H9 (cell line): Measurements from ENCODE around the gene PDS5B. TPM values are rescaled to one million over a fixed set of nuclear protein-coding genes. Genes with fewer than 3 reads are reported as not detected.

Experiments used
- DNase-seq: peaks from one replicate; pipeline ENCODE4 v3.0.0-alpha.2; 2017
- H2AFZ ChIP-seq: one replicate; pipeline ENCODE4 v1.6.1; 2013; ENCODE audit warnings: mild to moderate bottlenecking, low read length, control low read depth, moderate library complexity
- H2AK5ac ChIP-seq: 2 replicates; pipeline ENCODE4 v1.6.1; 2013; ENCODE audit warnings: low read length, control low read depth, mixed read lengths; ENCODE audit not compliant: insufficient read length
- H2BK120ac ChIP-seq: one replicate; pipeline ENCODE4 v1.6.1; 2013; ENCODE audit warnings: low read depth, mild to moderate bottlenecking, low read length, control low read depth, inconsistent platforms; ENCODE audit not compliant: poor library complexity, severe bottlenecking
- H2BK12ac ChIP-seq: 2 replicates; pipeline ENCODE4 v1.6.1; 2013; ENCODE audit warnings: low read length, control low read depth, mixed read lengths, low read depth; ENCODE audit not compliant: insufficient read length
- H2BK15ac ChIP-seq: 2 replicates; pipeline ENCODE4 v1.6.1; 2013; ENCODE audit warnings: low read depth, low read length, control low read depth
- H2BK20ac ChIP-seq: one replicate; pipeline ENCODE4 v1.6.1; 2013; ENCODE audit warnings: low read depth, mild to moderate bottlenecking, low read length, control low read depth, inconsistent platforms; ENCODE audit not compliant: poor library complexity, severe bottlenecking
- H2BK5ac ChIP-seq: 2 replicates; pipeline ENCODE4 v1.6.1; 2013; ENCODE audit warnings: low read length, control low read depth, mixed read lengths; ENCODE audit not compliant: insufficient read length
- H3K14ac ChIP-seq: 2 replicates; pipeline ENCODE4 v1.6.1; 2013; ENCODE audit warnings: low read length, control low read depth; ENCODE audit not compliant: insufficient read depth
- H3K18ac ChIP-seq: 2 replicates; pipeline ENCODE4 v1.6.1; 2013; ENCODE audit warnings: low read depth, mild to moderate bottlenecking, mixed read lengths, low read length, control low read depth; ENCODE audit not compliant: insufficient read length
- H3K23ac ChIP-seq: 2 replicates; pipeline ENCODE4 v1.6.1; 2013; ENCODE audit warnings: low read length, control low read depth, mixed read lengths, low read depth; ENCODE audit not compliant: insufficient read length
- H3K23me2 ChIP-seq: 2 replicates; pipeline ENCODE4 v1.6.1; 2013; ENCODE audit warnings: low read depth, mild to moderate bottlenecking, mixed read lengths, low read length, control low read depth; ENCODE audit not compliant: insufficient read length, poor library complexity, severe bottlenecking
- H3K27ac ChIP-seq: 2 replicates; pipeline ENCODE4 v1.5.1; 2013; ENCODE audit warnings: low read length, control low read depth, mixed read lengths, low read depth; ENCODE audit not compliant: insufficient read length
- H3K27me3 ChIP-seq: 2 replicates; pipeline ENCODE4 v1.6.1; 2013; ENCODE audit warnings: low read length, control low read depth, inconsistent platforms; ENCODE audit not compliant: insufficient read depth
- H3K4ac ChIP-seq: 2 replicates; pipeline ENCODE4 v1.6.1; 2013; ENCODE audit warnings: low read depth, mild to moderate bottlenecking, control low read depth, inconsistent platforms, low read length, moderate library complexity
- H3K4me1 ChIP-seq: 2 replicates; pipeline ENCODE4 v1.6.1; 2013; ENCODE audit warnings: low read length, control low read depth, inconsistent platforms; ENCODE audit not compliant: insufficient read depth
- H3K4me2 ChIP-seq: 2 replicates; pipeline ENCODE4 v1.6.1; 2013; ENCODE audit warnings: low read length, control low read depth, mixed read lengths; ENCODE audit not compliant: insufficient read length, insufficient read depth
- H3K56ac ChIP-seq: 2 replicates; pipeline ENCODE4 v1.6.1; 2013; ENCODE audit warnings: low read depth, mild to moderate bottlenecking, mixed read lengths, low read length, control low read depth; ENCODE audit not compliant: insufficient read length
- H3K79me1 ChIP-seq: 2 replicates; pipeline ENCODE4 v1.6.1; 2013; ENCODE audit warnings: low read depth, mild to moderate bottlenecking, moderate library complexity, low read length, control low read depth, inconsistent platforms; ENCODE audit not compliant: insufficient read depth, poor library complexity, severe bottlenecking
- H3K79me2 ChIP-seq: 2 replicates; pipeline ENCODE4 v1.6.1; 2013; ENCODE audit warnings: low read length, control low read depth, inconsistent platforms; ENCODE audit not compliant: insufficient read depth
- H3K9ac ChIP-seq: 2 replicates; pipeline ENCODE4 v1.6.1; 2013; ENCODE audit warnings: low read length, control low read depth, mixed read lengths; ENCODE audit not compliant: insufficient read length; ENCODE audit errors: extremely low read depth
- H3K9me3 ChIP-seq: one replicate; pipeline ENCODE4 v1.6.1; 2013; ENCODE audit warnings: low read depth, low read length, inconsistent platforms; ENCODE audit not compliant: control insufficient read depth
- H3T11ph ChIP-seq: one replicate; pipeline ENCODE4 v1.6.1; 2013; ENCODE audit warnings: mild to moderate bottlenecking, low read length, control low read depth, inconsistent platforms
- H4K20me1 ChIP-seq: one replicate; pipeline ENCODE4 v1.6.1; 2013; ENCODE audit not compliant: control insufficient read depth, insufficient read length, insufficient read depth
- H4K5ac ChIP-seq: 2 replicates; pipeline ENCODE4 v1.6.1; 2013; ENCODE audit warnings: low read depth, mild to moderate bottlenecking, mixed read lengths, low read length, control low read depth; ENCODE audit not compliant: insufficient read length
- H4K8ac ChIP-seq: replicated peaks from 2 replicates; pipeline ENCODE4 v1.6.1; 2013; ENCODE audit warnings: low read length, control low read depth, mixed read lengths, low read depth; ENCODE audit not compliant: insufficient read length
- H4K91ac ChIP-seq: 2 replicates; pipeline ENCODE4 v1.6.1; 2013; ENCODE audit warnings: low read depth, mild to moderate bottlenecking, moderate library complexity, mixed read lengths, low read length, control low read depth; ENCODE audit not compliant: insufficient read length
- H3K27ac Mint-ChIP-seq, 3 experiments: 2 replicates in 2 of 3; 3 replicates in 1 of 3; pipeline ENCODE4 v1.8.0; 2020 to 2021; ENCODE audit warnings: mixed read lengths in 3 of 3, mild to moderate bottlenecking in 1 of 3, moderate library complexity in 1 of 3
- H3K27me3 Mint-ChIP-seq: 2 replicates; pipeline ENCODE4 v1.8.0; 2021; ENCODE audit warnings: low read depth, mild to moderate bottlenecking, moderate library complexity, mixed read lengths
- H3K36me3 Mint-ChIP-seq, 3 experiments: 2 replicates in 2 of 3; 3 replicates in 1 of 3; pipeline ENCODE4 v1.8.0; 2020 to 2021; ENCODE audit warnings: low read depth in 3 of 3, mixed read lengths in 3 of 3; ENCODE audit not compliant: insufficient read depth in 1 of 3
- H3K4me1 Mint-ChIP-seq, 2 experiments: 2 replicates each; pipeline ENCODE4 v1.8.0; 2020; ENCODE audit warnings: mixed read lengths in 2 of 2
- H3K4me3 Mint-ChIP-seq, 2 experiments: 2 replicates in 1 of 2; 3 replicates in 1 of 2; pipeline ENCODE4 v1.8.0; 2020 to 2021; ENCODE audit warnings: mild to moderate bottlenecking in 2 of 2, mixed read lengths in 2 of 2, moderate library complexity in 1 of 2
- H3K9me3 Mint-ChIP-seq, 2 experiments: 2 replicates in 1 of 2; 3 replicates in 1 of 2; pipeline ENCODE4 v1.8.0; 2020; ENCODE audit warnings: mild to moderate bottlenecking in 2 of 2, mixed read lengths in 2 of 2, moderate library complexity in 1 of 2
- CTCF ChIP-seq: fragments of 200-600 bp; sonication (generic); conservative IDR thresholded peaks from 3 replicates; pipeline ENCODE4 v1.8.0; 2021; ENCODE audit warnings: antibody characterized with exemption, mild to moderate bottlenecking
- WGBS: extraction: QIAGEN DNeasy Blood & Tissue Kit; methylation state at CpG from one replicate; pipeline ENCODE4 v1.1.7; 2013; ENCODE audit warnings: missing lambda C conversion rate, low lambda C conversion rate, mixed read lengths; ENCODE audit not compliant: insufficient read length; ENCODE audit errors: extremely low coverage; 5-methylcytosine and 5-hydroxymethylcytosine counted together
- total RNA-seq: library from RNA; stranded (reverse); gene quantifications from 2 replicates; pipeline ENCODE4 v1.2.1, GENCODE V29; 2021

Gene PDS5B
- total RNA-seq, 1 experiment from 2014 or later: 50.0 TPM

- Histone ChIP-seq H3K23me2 (no peaks in the 10 kb centered on the region), H3K27ac (no peak overlapping the region), H2BK15ac (no peak overlapping the region), H3K56ac (no peak overlapping the region), H4K5ac (no peak overlapping the region), H4K8ac (no peak overlapping the region), H2BK120ac (no peak overlapping the region), H2BK20ac (no peak overlapping the region), H4K91ac (no peak overlapping the region), H2BK5ac (no peak overlapping the region), H3K4ac (no peak overlapping the region), H3K9me3 (no peaks in the 10 kb centered on the region), H2AK5ac (no peak overlapping the region), H3K27me3 (no peaks in the 10 kb centered on the region), H4K20me1 (no peaks in the 10 kb centered on the region), H3K4me1 (peaks cover 3% of the 10 kb centered on the region; the same call in 1 of the 2 replicates), H3K79me2 (peaks cover 13% of the 10 kb centered on the region; the same call in 1 of the 2 replicates), H3K79me1 (no peaks in the 10 kb centered on the region), H3K18ac (no peak overlapping the region), H3T11ph (no peak overlapping the region), H3K14ac (no peak overlapping the region), H2BK12ac (no peak overlapping the region), H3K9ac (no peak overlapping the region), H3K4me2 (no peak overlapping the region), H3K23ac (no peak overlapping the region), H2AFZ (no peak overlapping the region)
- WGBS: no CpG with 5 or more reads among the region's 4 CpGs
- H3K9me3 Mint-ChIP-seq: no peaks in the 10 kb centered on the region
- H3K27ac Mint-ChIP-seq: no peak overlapping the region
- H3K4me3 Mint-ChIP-seq: no peak overlapping the region
- H3K27me3 Mint-ChIP-seq: no peaks in the 10 kb centered on the region
- TF ChIP-seq CTCF: peak; percentile 86
- peaks cover 16 to 18% of the 10 kb centered on the region in 2 experiments for H3K4me1 Mint-ChIP-seq
- H3K36me3 Mint-ChIP-seq: no peaks in the 10 kb centered on the region
- no peak for DNase-seq
Observed at GRCh38 chr13:32639502-32640105, 53.4 kb downstream of the PDS5B start.
